Neural progenitor cell (in vitro differentiated cells): ENCODE measurements around the gene TACR1.

Experiments
- EZH2 ChIP-seq: fragments of 200-600 bp; sonication (generic); IDR thresholded peaks from 2 replicates; pipeline ENCODE4 v1.6.1; 2017; ENCODE audit warnings: antibody characterized with exemption, mild to moderate bottlenecking, moderate library complexity
- EZH2phosphoT487 ChIP-seq: fragments of 200-600 bp; sonication (generic); IDR thresholded peaks from 2 replicates; pipeline ENCODE4 v1.6.1; 2017; ENCODE audit warnings: antibody characterized with exemption
- TF ChIP-seq, protein P1 (sequence below): fragments of 200-600 bp; sonication (generic); IDR thresholded peaks from 2 replicates; pipeline ENCODE4 v1.5.1; 2017; ENCODE audit warnings: antibody characterized with exemption, mild to moderate bottlenecking

- TF ChIP-seq, protein P1, sequence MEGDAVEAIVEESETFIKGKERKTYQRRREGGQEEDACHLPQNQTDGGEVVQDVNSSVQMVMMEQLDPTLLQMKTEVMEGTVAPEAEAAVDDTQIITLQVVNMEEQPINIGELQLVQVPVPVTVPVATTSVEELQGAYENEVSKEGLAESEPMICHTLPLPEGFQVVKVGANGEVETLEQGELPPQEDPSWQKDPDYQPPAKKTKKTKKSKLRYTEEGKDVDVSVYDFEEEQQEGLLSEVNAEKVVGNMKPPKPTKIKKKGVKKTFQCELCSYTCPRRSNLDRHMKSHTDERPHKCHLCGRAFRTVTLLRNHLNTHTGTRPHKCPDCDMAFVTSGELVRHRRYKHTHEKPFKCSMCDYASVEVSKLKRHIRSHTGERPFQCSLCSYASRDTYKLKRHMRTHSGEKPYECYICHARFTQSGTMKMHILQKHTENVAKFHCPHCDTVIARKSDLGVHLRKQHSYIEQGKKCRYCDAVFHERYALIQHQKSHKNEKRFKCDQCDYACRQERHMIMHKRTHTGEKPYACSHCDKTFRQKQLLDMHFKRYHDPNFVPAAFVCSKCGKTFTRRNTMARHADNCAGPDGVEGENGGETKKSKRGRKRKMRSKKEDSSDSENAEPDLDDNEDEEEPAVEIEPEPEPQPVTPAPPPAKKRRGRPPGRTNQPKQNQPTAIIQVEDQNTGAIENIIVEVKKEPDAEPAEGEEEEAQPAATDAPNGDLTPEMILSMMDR: no peak
- TF ChIP-seq EZH2: no peak
- no peak for TF ChIP-seq EZH2phosphoT487
Measured at GRCh38 chr2:75012080-75012479, 187.2 kb downstream of the TACR1 start.
